Right lobe of liver (tissue), 4 donors: ENCODE results near the gene MRPL33.

ENCODE experiments used
- CTCF ChIP-seq, 4 donors: fragments of 200-600 bp in 3 of 4; fragments of 450-650 bp in 1 of 4; IDR thresholded peaks; one replicate each; pipeline versions ENCODE4 v1.5.1 to v1.8.0; 2016 to 2022; ENCODE audit warnings: antibody characterized with exemption in 4 of 4, mild to moderate bottlenecking in 2 of 4
- POLR2A ChIP-seq: fragments of 450-650 bp; IDR thresholded peaks from one replicate; pipeline ENCODE4 v1.6.1; 2017; ENCODE audit warnings: antibody characterized with exemption, mild to moderate bottlenecking
- donor health status: DM: no; HTN: no; CAD: no.
- donor health status: DM: no; HTN: no; CAD: no.
- donor health status: DM: no; HTN: yes; CAD: no.

- TF ChIP-seq CTCF (IDR thresholded peaks at IDR 0.05) (no peak), POLR2A (no peak)
Measured at GRCh38 chr2:27721884-27722485, 49.5 kb upstream of the MRPL33 start.
